ENCODE results near the gene LIPC.

Gene LIPC

GRCh38 chr15:58475573-58476524, 44.1 kb downstream of the LIPC start:
- in situ Hi-C loops (cut with MboI; ENCODE audit: low sequenced_read_pairs, unreplicated experiment), result no loop called here
- TF ChIP-seq CTCF (IDR thresholded peaks at IDR 0.05; ENCODE audit: borderline replicate concordance, control extremely low read depth, extremely low read depth, insufficient read depth, missing control alignments), result no peak
- DNase-seq (ENCODE audit: low spot score), result no peak

GRCh38 chr15:58476525-58477162, 44.9 kb downstream of the LIPC start:
- TF ChIP-seq CTCF (IDR thresholded peaks at IDR 0.05; ENCODE audit: borderline replicate concordance, control extremely low read depth, extremely low read depth, insufficient read depth, missing control alignments), result no peak
- no peak for DNase-seq (ENCODE audit: low spot score)
- in situ Hi-C loops (cut with MboI; ENCODE audit: low sequenced_read_pairs, unreplicated experiment), result no loop called here

- TF ChIP-seq CTCF (IDR thresholded peaks at IDR 0.05; ENCODE audit: borderline replicate concordance, control extremely low read depth, extremely low read depth, insufficient read depth, missing control alignments), result no peak
Observed at GRCh38 chr15:58477170-58477569, 45.4 kb downstream of the LIPC start.

GRCh38 chr15:58478035-58478434, 46.2 kb downstream of the LIPC start:
- no peak for DNase-seq (ENCODE audit: low spot score)
- TF ChIP-seq CTCF (IDR thresholded peaks at IDR 0.05; ENCODE audit: borderline replicate concordance, control extremely low read depth, extremely low read depth, insufficient read depth, missing control alignments), result no peak
- in situ Hi-C loops (cut with MboI; ENCODE audit: low sequenced_read_pairs, unreplicated experiment), result no loop called here

More at GRCh38 chr15:58477170-58477569, 45.4 kb downstream of the LIPC start:
- in situ Hi-C loops (cut with MboI; ENCODE audit: low sequenced_read_pairs, unreplicated experiment), result no loop called here
- DNase-seq (ENCODE audit: low spot score), result peak; percentile 34

GRCh38 chr15:58478579-58478978, 46.8 kb downstream of the LIPC start:
- in situ Hi-C loops (cut with MboI; ENCODE audit: low sequenced_read_pairs, unreplicated experiment), result no loop called here
- no peak for DNase-seq (ENCODE audit: low spot score)
- no peak for TF ChIP-seq CTCF (IDR thresholded peaks at IDR 0.05; ENCODE audit: borderline replicate concordance, control extremely low read depth, extremely low read depth, insufficient read depth, missing control alignments)

- no peak for TF ChIP-seq CTCF (IDR thresholded peaks at IDR 0.05; ENCODE audit: borderline replicate concordance, control extremely low read depth, extremely low read depth, insufficient read depth, missing control alignments)
- DNase-seq (ENCODE audit: low spot score), result no peak
- in situ Hi-C loops (cut with MboI; ENCODE audit: low sequenced_read_pairs, unreplicated experiment), result no loop called here
Observed at GRCh38 chr15:58479941-58480340, 48.1 kb downstream of the LIPC start.

Measured in GM13976 (cell line).